Activated CD8-positive, alpha-beta T cell treated with anti-CD3 and anti-CD28 coated beads for 36 hours (primary cell): ENCODE data around the gene IL1R1. TPM values are rescaled to one million over a fixed set of nuclear protein-coding genes. Genes with fewer than 3 reads are reported as not detected.

ENCODE experiments used
- ATAC-seq: fragments of 200-7000 bp; cut with Tn5 transposase; one replicate; pipeline ENCODE4 v1.10.0; 2021; ENCODE audit warnings: mild to moderate bottlenecking, moderate library complexity
- CTCF ChIA-PET: fragments of 350-600 bp; sonication (Branson Sonifier 250); formaldehyde crosslinking; loops from one replicate; lab custom pipeline; 2021; ENCODE audit warnings: antibody characterized with exemption; lab: Charles Lee
- POLR2A ChIA-PET: fragments of 350-600 bp; sonication (Branson Sonifier 250); formaldehyde crosslinking; loops from one replicate; lab custom pipeline; 2021; ENCODE audit warnings: antibody characterized with exemption; lab: Charles Lee
- DNase-seq: peaks from one replicate; pipeline ENCODE4 v3.0.0-alpha.2; 2020
- H3K27ac Mint-ChIP-seq: one replicate; pipeline ENCODE4 v1.8.0; 2021; ENCODE audit warnings: mild to moderate bottlenecking, mixed read lengths
- H3K27me3 Mint-ChIP-seq: one replicate; pipeline ENCODE4 v1.8.0; 2021; ENCODE audit warnings: mixed read lengths
- H3K36me3 Mint-ChIP-seq: one replicate; pipeline ENCODE4 v1.8.0; 2021; ENCODE audit warnings: low read depth, mixed read lengths
- H3K4me1 Mint-ChIP-seq: one replicate; pipeline ENCODE4 v1.8.0; 2021; ENCODE audit warnings: low read depth, mixed read lengths
- H3K4me3 Mint-ChIP-seq: one replicate; pipeline ENCODE4 v1.8.0; 2021; ENCODE audit warnings: mild to moderate bottlenecking, moderate library complexity, mixed read lengths
- H3K9me3 Mint-ChIP-seq: one replicate; pipeline ENCODE4 v1.8.0; 2021; ENCODE audit warnings: mixed read lengths
- intact Hi-C: fragments of 100-400 bp; cut with micrococcal nuclease; formaldehyde crosslinking; loops from one replicate; pipeline ENCODE4 v1.10.0; 2022
- total RNA-seq, 2 experiments: library from RNA; stranded (reverse); gene quantifications; one replicate each; pipeline ENCODE4 v1.2.3, GENCODE V29; 2021
- TF ChIP-seq, protein P1 (sequence below): fragments of 200-600 bp; IDR thresholded peaks from one replicate; pipeline ENCODE4 v1.8.0; 2022; ENCODE audit warnings: antibody characterized with exemption, mild to moderate bottlenecking

Gene IL1R1
- total RNA-seq, 2 experiments from 2014 or later, result 0.63 to 0.68 TPM

DNA sequence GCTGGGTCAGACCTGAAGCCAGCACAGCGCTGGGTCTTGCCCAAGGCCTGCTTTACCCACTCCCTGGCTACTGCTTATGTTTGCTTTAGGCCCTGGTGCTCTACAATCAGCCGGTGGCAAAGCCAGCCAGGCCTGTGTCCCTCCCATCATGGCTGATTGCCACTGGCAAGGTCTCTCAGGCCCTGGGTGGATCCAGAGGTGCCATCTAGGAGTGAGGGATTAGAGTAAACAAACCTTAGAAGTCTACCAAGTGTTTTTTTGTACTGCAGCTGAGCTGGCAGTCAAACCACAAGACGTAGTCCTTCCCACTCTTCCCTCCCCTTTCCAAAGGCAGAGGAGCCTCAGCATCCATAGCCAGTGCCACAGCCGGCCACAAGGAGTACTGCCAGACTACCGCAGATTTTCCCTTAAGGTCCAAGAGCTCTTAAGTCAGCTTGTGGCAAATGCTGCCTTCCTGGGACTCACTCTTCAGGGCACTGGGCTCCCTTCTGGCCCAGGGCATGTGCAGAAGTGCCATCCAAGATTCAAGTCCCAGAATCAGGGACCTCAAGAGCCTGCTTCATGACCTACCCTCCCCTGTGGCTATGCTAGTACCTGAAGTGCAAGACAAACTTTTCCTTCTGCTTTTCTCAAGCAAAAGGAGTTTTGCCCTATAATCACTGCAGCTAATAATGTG lies 64.3 kb downstream of the IL1R1 start:
- Mint-ChIP-seq H3K9me3 (peaks cover 12% of the 10 kb centered on the region), H3K27ac (no peak overlapping the region), H3K36me3 (peaks cover 1% of the 10 kb centered on the region), H3K4me3 (no peak overlapping the region), H3K4me1 (no peaks in the 10 kb centered on the region), H3K27me3 (peaks cover 1% of the 10 kb centered on the region)
- ChIA-PET POLR2A (interaction anchor here (1.0 kb wide), 1 partner anchor 16 kb away, joined by 3 read pairs; no protein-coding TSS in a partner anchor), CTCF (interaction anchor here (1.3 to 1.4 kb wide), 2 partner anchors 34 to 323 kb away, joined by 3 to 5 read pairs; no protein-coding TSS in a partner anchor)
- DNase-seq, result no peak
- no peak for ATAC-seq
- TF ChIP-seq, protein P1, sequence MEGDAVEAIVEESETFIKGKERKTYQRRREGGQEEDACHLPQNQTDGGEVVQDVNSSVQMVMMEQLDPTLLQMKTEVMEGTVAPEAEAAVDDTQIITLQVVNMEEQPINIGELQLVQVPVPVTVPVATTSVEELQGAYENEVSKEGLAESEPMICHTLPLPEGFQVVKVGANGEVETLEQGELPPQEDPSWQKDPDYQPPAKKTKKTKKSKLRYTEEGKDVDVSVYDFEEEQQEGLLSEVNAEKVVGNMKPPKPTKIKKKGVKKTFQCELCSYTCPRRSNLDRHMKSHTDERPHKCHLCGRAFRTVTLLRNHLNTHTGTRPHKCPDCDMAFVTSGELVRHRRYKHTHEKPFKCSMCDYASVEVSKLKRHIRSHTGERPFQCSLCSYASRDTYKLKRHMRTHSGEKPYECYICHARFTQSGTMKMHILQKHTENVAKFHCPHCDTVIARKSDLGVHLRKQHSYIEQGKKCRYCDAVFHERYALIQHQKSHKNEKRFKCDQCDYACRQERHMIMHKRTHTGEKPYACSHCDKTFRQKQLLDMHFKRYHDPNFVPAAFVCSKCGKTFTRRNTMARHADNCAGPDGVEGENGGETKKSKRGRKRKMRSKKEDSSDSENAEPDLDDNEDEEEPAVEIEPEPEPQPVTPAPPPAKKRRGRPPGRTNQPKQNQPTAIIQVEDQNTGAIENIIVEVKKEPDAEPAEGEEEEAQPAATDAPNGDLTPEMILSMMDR, result no peak
- intact Hi-C loops, result no loop called here

DNA sequence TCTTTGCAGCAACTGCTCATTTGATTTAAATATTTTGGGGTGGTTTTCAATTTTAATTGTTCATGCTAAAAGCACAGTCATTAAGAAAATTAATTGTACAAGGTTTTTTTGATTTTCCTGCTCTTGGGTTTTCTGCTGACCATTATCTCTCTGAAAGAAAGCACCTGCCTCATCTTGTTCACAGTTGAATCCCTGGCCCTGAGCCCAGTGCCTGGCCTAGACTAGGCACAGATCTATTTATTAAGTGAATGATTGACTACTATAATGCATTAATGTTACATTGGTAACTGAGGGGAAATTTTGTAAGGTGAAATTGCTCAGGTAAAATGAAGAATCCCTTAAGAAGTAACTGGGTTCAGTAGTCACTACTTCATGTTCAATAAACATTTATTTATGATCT lies 66.2 kb downstream of the IL1R1 start:
- H3K9me3 Mint-ChIP-seq, result peaks cover 12% of the 10 kb centered on the region
- intact Hi-C loops, result no loop called here
- TF ChIP-seq, protein P1, result no peak
- ChIA-PET POLR2A (no interaction called here), CTCF (no interaction called here)
- H3K4me1 Mint-ChIP-seq, result no peaks in the 10 kb centered on the region
- H3K4me3 Mint-ChIP-seq, result no peak overlapping the region
- DNase-seq (no peak), ATAC-seq (no peak)
- H3K36me3 Mint-ChIP-seq, result peaks cover 1% of the 10 kb centered on the region
- peaks cover 1% of the 10 kb centered on the region for H3K27me3 Mint-ChIP-seq
- H3K27ac Mint-ChIP-seq, result no peak overlapping the region

DNA sequence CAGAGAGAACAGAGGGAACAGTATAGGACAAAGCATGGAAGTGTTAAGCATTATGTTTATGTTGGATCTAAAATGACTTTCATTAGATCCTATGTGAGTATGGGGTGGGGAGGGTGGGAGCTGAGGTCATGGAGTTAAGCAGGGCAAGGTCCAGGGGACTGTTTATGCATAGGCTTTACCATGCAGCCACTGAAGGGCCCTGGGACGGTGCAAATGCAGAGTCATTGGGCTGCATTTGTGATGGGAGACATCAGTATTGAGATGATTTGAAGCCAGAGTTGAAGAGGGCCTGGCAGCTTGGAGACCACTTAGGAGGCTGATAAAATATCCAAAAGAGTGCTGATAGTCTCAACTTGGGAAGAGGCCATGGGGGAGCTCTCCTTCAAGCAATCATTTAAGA lies 66.9 kb downstream of the IL1R1 start:
- Mint-ChIP-seq H3K4me3 (no peak overlapping the region), H3K27me3 (peaks cover 1% of the 10 kb centered on the region), H3K4me1 (no peaks in the 10 kb centered on the region), H3K27ac (no peak overlapping the region), H3K9me3 (peaks cover 11% of the 10 kb centered on the region), H3K36me3 (peaks cover 1% of the 10 kb centered on the region)
- intact Hi-C loops, result no loop called here
- DNase-seq (no peak), ATAC-seq (no peak)
- TF ChIP-seq, protein P1, result no peak
- ChIA-PET POLR2A (no interaction called here), CTCF (interaction anchor here (0.8 to 3.8 kb wide), 3 partner anchors 9 to 42 kb away, joined by 3 to 23 read pairs (median 3); no protein-coding TSS in a partner anchor)

DNA sequence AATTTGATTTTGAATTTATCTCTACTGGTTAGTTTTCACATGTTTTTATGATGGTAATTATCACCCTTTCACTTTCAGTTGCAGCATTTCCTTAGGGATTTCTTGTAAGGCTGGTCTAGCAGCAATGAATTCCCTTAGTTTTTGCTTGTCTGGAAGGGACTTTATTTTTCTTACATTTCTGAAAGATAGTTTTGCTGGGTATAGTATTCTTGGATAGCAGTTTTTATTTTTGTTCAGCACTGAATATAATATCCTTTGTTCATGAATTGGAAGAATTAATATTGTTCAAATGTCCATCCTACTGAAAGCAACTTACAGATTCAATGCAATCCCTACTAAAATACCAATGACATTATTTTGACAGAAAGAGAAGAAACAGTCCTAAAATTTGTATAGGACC lies 74.5 kb downstream of the IL1R1 start:
- Mint-ChIP-seq H3K9me3 (peaks cover 24% of the 10 kb centered on the region), H3K4me1 (peaks cover 12% of the 10 kb centered on the region), H3K4me3 (no peak overlapping the region), H3K36me3 (peaks cover 17% of the 10 kb centered on the region), H3K27ac (no peak overlapping the region), H3K27me3 (no peaks in the 10 kb centered on the region)
- DNase-seq (no peak), ATAC-seq (no peak)
- TF ChIP-seq, protein P1, result no peak
- ChIA-PET POLR2A (no interaction called here), CTCF (interaction anchor here (1.8 kb wide), 1 partner anchor 24 kb away, joined by 12 read pairs; no protein-coding TSS in a partner anchor)
- intact Hi-C loops, result no loop called here
